Hematopoietic multipotent progenitor cell treated with erythropoietin and hydrocortisone succinate and interleukin-3 and kit ligand, for 15 days (in vitro differentiated cells): ENCODE results near the gene ZNF207.
"Not testable (repeated sequence)": the region's sequence is repeated elsewhere in the genome, so short reads cannot be mapped to it uniquely, and the experiment has no call there.

Experiments
- DNase-seq: peaks from one replicate; pipeline ENCODE4 v3.0.0-alpha.2; 2015; ENCODE audit warnings: low spot score

Gene ZNF207

GRCh38 chr17:32388128-32388527, 38.2 kb downstream of the ZNF207 start:
- not testable (repeated sequence) for DNase-seq

- no peak for DNase-seq
These were observed 38.9 kb downstream of the ZNF207 start for GRCh38 chr17:32388613-32389459.

- DNase-seq: no peak
These were observed 43.9 kb downstream of the ZNF207 start for GRCh38 chr17:32393904-32394303.

GRCh38 chr17:32396343-32396742, 46.4 kb downstream of the ZNF207 start:
- no peak for DNase-seq

GRCh38 chr17:32398946-32399345, 49.0 kb downstream of the ZNF207 start:
- DNase-seq: no peak

GRCh38 chr17:32410085-32410484, 60.1 kb downstream of the ZNF207 start:
- DNase-seq: not testable (repeated sequence)

- DNase-seq: no peak
These were observed 76.9 kb downstream of the ZNF207 start for GRCh38 chr17:32426894-32427293.

- DNase-seq: no peak
These were observed 79.6 kb downstream of the ZNF207 start for GRCh38 chr17:32429598-32429997.
